Prostate gland (tissue), 2 donors: Measurements from ENCODE around the gene KBTBD12. TPM values are rescaled to one million over a fixed set of nuclear protein-coding genes. Genes with fewer than 3 reads are reported as not detected.

Experiments used
- DNase-seq: peaks from one replicate; pipeline ENCODE4 v3.0.0-alpha.2; 2019; ENCODE audit warnings: low spot score
- H3K27ac ChIP-seq, 2 donors: fragments of 200-600 bp; sonication (generic); 2 replicates each; pipeline ENCODE4 v1.5.1; 2017 to 2019
- H3K27me3 ChIP-seq: fragments of 200-600 bp; sonication (generic); replicated peaks from 2 replicates; pipeline ENCODE4 v1.5.1; 2019; ENCODE audit not compliant: insufficient read depth
- H3K36me3 ChIP-seq, 2 donors: fragments of 200-600 bp; sonication (generic); 1 replicate in 1 of 2; 2 replicates in 1 of 2; pipeline versions ENCODE4 v1.5.1 to v1.8.1; 2017 to 2019
- H3K4me1 ChIP-seq: fragments of 200-600 bp; sonication (generic); replicated peaks from 2 replicates; pipeline ENCODE4 v1.5.1; 2019
- H3K4me3 ChIP-seq, 2 donors: fragments of 200-600 bp; sonication (generic); 2 replicates each; pipeline ENCODE4 v1.5.1; 2017 to 2019
- H3K9me3 ChIP-seq: fragments of 200-600 bp; sonication (generic); 2 replicates; pipeline ENCODE4 v1.5.1; 2017
- CTCF ChIP-seq, 4 experiments: fragments of 200-600 bp in 2 of 4; fragments of 450-650 bp in 2 of 4; sonication (generic) in 2 of 4; IDR thresholded peaks; 1 replicate in 3 of 4; 2 replicates in 1 of 4; pipeline ENCODE4 v1.5.1; 2016 to 2019; ENCODE audit warnings: antibody characterized with exemption in 4 of 4, mild to moderate bottlenecking in 2 of 4, moderate library complexity in 2 of 4
- POLR2A ChIP-seq: fragments of 450-650 bp; IDR thresholded peaks from one replicate; pipeline ENCODE4 v1.6.1; 2016; ENCODE audit warnings: antibody characterized with exemption, mild to moderate bottlenecking
- POLR2AphosphoS5 ChIP-seq: sonication (generic); formaldehyde crosslinking; IDR thresholded peaks from one replicate; pipeline ENCODE4 v1.6.1; 2017; ENCODE audit warnings: antibody characterized with exemption
- WGBS: methylation state at CpG from one replicate; pipeline ENCODE4 v1.1.5; 2018; 5-methylcytosine and 5-hydroxymethylcytosine counted together
- intact Hi-C: fragments of 100-400 bp; cut with DNase I; formaldehyde crosslinking; loops from one replicate; pipeline ENCODE4 v1.14.2; 2022
- total RNA-seq, 2 donors: library from RNA; depleted of rRNA; stranded (reverse); fragments of >200 nt; gene quantifications; one replicate each; pipeline ENCODE4 v1.1.0, GENCODE V29; 2016

KBTBD12 gene
- total RNA-seq, 2 donors from 2014 or later = 1.2 TPM; not detected in 1

GRCh38 chr3:127954640-127955039 lies 39.6 kb downstream of the KBTBD12 start:
- intact Hi-C loops = no loop called here
- WGBS = 69% methylated on average over 6 of the region's 6 CpGs
- H3K4me3 ChIP-seq = no peak overlapping the region
- TF ChIP-seq CTCF (IDR thresholded peaks at IDR 0.05) (no peak), POLR2A (no peak), POLR2AphosphoS5 (no peak)
- H3K27me3 ChIP-seq = no peaks in the 10 kb centered on the region
- H3K9me3 ChIP-seq = no peaks in the 10 kb centered on the region
- DNase-seq = no peak
- no peak overlapping the region for H3K27ac ChIP-seq
- H3K4me1 ChIP-seq = no peaks in the 10 kb centered on the region
- H3K36me3 ChIP-seq = no peaks in the 10 kb centered on the region

DNA sequence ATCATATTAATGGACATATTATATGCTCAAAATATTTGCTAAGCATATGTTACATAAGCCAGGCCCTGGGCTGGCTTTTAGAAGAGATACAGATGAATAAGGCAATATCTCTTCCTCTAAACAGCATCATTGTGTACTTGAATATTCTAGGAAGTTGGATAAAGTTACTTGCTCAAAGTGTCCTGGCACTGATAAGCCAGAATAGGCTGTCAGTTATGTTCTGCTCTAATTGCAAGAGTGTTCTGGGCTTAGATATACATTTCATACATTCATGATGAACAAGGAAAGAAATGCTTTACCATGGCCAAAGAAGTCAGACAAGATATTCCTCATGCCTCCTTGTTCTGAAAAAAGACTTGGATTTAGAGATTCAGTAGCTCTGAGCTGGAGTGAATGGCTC lies 40.7 kb downstream of the KBTBD12 start:
- TF ChIP-seq CTCF (IDR thresholded peaks at IDR 0.05) (no peak), POLR2A (no peak), POLR2AphosphoS5 (no peak)
- intact Hi-C loops = no loop called here
- Histone ChIP-seq H3K36me3 (no peaks in the 10 kb centered on the region), H3K27ac (no peak overlapping the region), H3K4me1 (no peaks in the 10 kb centered on the region), H3K27me3 (no peaks in the 10 kb centered on the region), H3K4me3 (no peak overlapping the region), H3K9me3 (no peaks in the 10 kb centered on the region)
- no peak for DNase-seq

DNA sequence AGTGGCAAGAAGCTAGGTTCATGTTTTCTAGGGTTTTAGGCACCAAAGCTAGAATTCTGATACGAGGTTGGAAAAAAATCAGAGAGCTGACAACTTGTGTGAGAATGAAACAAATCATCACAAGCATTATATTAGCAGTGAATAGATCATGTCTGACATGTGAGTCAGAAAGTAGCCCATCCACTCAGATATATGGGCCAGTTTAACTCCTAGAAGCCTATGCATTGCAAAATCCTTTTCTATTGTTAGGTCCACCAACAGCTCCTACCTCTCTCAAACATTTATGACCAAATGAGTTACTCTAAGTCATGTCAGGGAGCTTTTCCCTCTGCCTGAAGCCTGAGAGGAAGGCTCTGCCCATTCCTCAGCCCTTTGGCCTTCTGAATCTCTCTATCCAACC lies 44.0 kb downstream of the KBTBD12 start:
- H3K9me3 ChIP-seq = no peaks in the 10 kb centered on the region
- TF ChIP-seq POLR2A = no peak

DNA sequence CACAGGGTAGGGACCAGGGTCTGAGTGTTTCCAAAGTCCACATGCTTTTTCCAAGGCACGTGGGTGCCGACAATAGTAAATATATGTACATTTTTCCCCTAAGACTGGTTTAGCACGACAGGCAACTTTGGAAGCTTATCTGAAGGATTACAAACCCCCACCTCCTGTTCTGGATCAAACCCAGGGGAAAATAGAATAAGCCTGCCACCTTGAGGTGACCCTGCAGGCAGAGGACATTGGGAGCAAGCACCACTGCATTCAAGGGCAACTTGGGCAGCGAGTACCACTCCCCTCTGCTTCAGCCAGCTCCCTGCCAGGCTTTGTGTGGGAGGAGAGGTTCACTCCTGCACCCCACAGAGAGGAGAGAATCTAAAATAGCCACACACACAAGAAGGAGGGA lies 44.8 kb downstream of the KBTBD12 start:
- peak; percentile 6 for DNase-seq
- Histone ChIP-seq H3K4me3 (no peak overlapping the region), H3K4me1 (no peaks in the 10 kb centered on the region), H3K27ac (no peak overlapping the region), H3K36me3 (no peaks in the 10 kb centered on the region), H3K9me3 (no peaks in the 10 kb centered on the region), H3K27me3 (no peaks in the 10 kb centered on the region)
- TF ChIP-seq POLR2A (no peak), POLR2AphosphoS5 (peak; percentile 20), CTCF (IDR thresholded peaks at IDR 0.05) (peak in 2 of 4 experiments; percentile 46 to 51)
- WGBS = 53% methylated on average over 4 of the region's 4 CpGs
- intact Hi-C loops = loop anchor here (10.0 kb wide), 1 partner anchor 125 kb away; no protein-coding TSS in a partner anchor

More for the DNA sequence above, 44.0 kb downstream of the KBTBD12 start:
- intact Hi-C loops = no loop called here
- no peak overlapping the region for H3K4me3 ChIP-seq
- no peaks in the 10 kb centered on the region for H3K4me1 ChIP-seq
- no peaks in the 10 kb centered on the region for H3K36me3 ChIP-seq
- no peaks in the 10 kb centered on the region for H3K27me3 ChIP-seq
- no peak overlapping the region for H3K27ac ChIP-seq
- WGBS = 93% methylated on average over 1 of the region's 1 CpG
- no peak for DNase-seq

- H3K4me3 ChIP-seq = no peak overlapping the region
- no peaks in the 10 kb centered on the region for H3K27me3 ChIP-seq
- intact Hi-C loops = loop anchor here (10.0 kb wide), 1 partner anchor 126 kb away; no protein-coding TSS in a partner anchor
- H3K9me3 ChIP-seq = no peaks in the 10 kb centered on the region
- TF ChIP-seq CTCF (IDR thresholded peaks at IDR 0.05) (no peak), POLR2A (no peak), POLR2AphosphoS5 (no peak)
- H3K27ac ChIP-seq = no peak overlapping the region
- no peak for DNase-seq
- 93% methylated on average over 4 of the region's 4 CpGs for WGBS
- H3K4me1 ChIP-seq = no peaks in the 10 kb centered on the region
- H3K36me3 ChIP-seq = no peaks in the 10 kb centered on the region
These were observed 45.5 kb downstream of the KBTBD12 start for GRCh38 chr3:127960421-127960965.
